Loucy (cell line): ENCODE measurements around the gene RIT2.

Experiments used
- EZH2phosphoT487 ChIP-seq: fragments of 200-600 bp; IDR thresholded peaks from 2 replicates; pipeline ENCODE4 v1.6.1; 2018; ENCODE audit warnings: antibody characterized with exemption, mild to moderate bottlenecking, moderate library complexity, borderline replicate concordance
- TF ChIP-seq, protein P1 (sequence below): fragments of 200-600 bp; sonication (generic); conservative IDR thresholded peaks from 2 replicates; pipeline ENCODE4 v1.5.1; 2014; ENCODE audit warnings: mild to moderate bottlenecking, antibody characterized with exemption, low read length

DNA sequence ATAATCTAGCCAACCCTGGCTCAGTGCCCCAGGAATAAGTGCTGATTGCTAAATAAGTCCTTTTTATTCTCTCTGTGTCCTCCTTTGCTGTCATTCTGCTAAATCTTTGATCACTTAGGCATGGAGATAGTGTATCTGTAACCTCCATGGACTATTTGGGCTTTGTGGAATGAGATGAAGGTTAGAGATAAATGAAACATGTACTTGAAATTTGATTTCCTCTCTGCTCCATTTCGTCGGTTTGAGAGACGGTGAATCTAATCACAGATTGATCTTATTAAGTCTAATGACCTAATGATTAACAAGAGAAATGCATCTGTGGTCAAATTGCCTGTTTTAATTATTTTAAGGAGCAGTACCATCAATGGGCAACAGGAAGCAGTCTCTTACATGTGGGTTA is 159.2 kb downstream of the RIT2 start:
- no peak for TF ChIP-seq EZH2phosphoT487
- TF ChIP-seq, protein P1, sequence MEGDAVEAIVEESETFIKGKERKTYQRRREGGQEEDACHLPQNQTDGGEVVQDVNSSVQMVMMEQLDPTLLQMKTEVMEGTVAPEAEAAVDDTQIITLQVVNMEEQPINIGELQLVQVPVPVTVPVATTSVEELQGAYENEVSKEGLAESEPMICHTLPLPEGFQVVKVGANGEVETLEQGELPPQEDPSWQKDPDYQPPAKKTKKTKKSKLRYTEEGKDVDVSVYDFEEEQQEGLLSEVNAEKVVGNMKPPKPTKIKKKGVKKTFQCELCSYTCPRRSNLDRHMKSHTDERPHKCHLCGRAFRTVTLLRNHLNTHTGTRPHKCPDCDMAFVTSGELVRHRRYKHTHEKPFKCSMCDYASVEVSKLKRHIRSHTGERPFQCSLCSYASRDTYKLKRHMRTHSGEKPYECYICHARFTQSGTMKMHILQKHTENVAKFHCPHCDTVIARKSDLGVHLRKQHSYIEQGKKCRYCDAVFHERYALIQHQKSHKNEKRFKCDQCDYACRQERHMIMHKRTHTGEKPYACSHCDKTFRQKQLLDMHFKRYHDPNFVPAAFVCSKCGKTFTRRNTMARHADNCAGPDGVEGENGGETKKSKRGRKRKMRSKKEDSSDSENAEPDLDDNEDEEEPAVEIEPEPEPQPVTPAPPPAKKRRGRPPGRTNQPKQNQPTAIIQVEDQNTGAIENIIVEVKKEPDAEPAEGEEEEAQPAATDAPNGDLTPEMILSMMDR = no peak
